ENCODE data around the gene ARMC6.

DNA sequence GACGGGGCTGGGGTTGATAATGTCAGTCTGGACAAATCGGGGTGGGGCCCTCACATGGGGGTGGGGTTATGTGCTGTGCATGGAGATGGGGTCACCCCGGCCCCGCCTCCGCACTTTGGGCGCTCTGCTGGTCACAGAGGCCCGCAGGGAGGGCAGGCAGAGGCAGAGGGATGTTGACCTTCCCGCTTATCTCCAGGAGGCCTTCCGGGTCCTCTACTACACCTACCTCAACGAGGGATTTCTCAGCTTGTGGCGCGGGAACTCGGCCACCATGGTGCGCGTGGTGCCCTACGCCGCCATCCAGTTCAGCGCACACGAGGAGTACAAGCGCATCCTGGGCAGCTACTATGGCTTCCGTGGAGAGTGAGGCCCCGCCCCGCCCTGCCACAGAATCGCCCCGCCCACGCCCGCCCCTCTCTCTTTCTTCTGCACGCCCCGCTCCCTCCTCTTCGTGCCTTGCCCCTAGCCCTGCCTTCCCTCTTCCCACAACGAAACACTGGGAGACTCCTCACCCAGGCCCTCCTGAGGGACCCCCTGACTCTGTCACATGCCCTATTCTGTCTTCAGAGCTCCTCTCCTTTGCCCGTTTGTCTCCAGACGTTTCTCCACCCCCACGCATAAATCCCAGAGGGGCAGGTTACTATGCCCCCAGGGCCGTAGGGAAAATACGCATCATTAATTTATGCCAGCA is 72.1 kb downstream of the ARMC6 start:
- TF ChIP-seq CTCF (IDR thresholded peaks at IDR 0.05; ENCODE audit: poor library complexity, severe bottlenecking) (no peak), TAF1 (IDR thresholded peaks at IDR 0.05; ENCODE audit: low read depth) (no peak), EZH2 (IDR thresholded peaks at IDR 0.05; ENCODE audit: borderline replicate concordance, insufficient read depth, low read length, poor library complexity, severe bottlenecking) (no peak), MXI1 (conservative IDR thresholded peaks at IDR 0.05; ENCODE audit: poor library complexity, severe bottlenecking) (no peak), POLR2AphosphoS5 (IDR thresholded peaks at IDR 0.05) (no peak)
